GM23248 (cell line): ENCODE results near the gene HOXB3.

ENCODE experiments used
- EZH2 ChIP-seq: fragments of 200-600 bp; sonication (generic); IDR thresholded peaks from 2 replicates; pipeline ENCODE4 v1.6.1; 2018; ENCODE audit warnings: antibody characterized with exemption, mild to moderate bottlenecking; ENCODE audit not compliant: insufficient read depth, poor library complexity, severe bottlenecking
- EZH2phosphoT487 ChIP-seq: fragments of 200-600 bp; sonication (generic); IDR thresholded peaks from 2 replicates; pipeline ENCODE4 v1.6.1; 2018; ENCODE audit warnings: antibody characterized with exemption, moderate library complexity, mild to moderate bottlenecking, low read depth; ENCODE audit not compliant: insufficient read depth

DNA sequence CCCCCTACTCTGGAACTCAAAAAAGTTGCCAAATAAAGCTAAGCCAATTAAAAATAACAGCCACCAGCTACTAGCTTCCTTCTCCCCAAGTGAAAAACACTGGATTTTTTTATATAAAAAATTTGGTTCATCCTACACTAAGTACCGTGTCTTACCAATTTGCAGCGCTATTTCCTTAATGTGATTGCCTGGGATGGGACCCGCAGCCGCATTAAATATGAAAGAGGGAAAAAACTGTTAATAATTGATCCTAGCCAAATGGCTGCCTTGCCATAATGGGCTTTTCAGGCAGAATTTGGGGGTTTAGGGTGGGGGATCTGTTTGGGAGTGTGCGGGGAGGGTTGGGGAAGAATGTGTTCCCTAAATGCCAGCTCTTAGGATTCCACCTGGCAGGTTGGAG is 34.1 kb upstream of the HOXB3 start:
- TF ChIP-seq EZH2phosphoT487 (0 out of 2 replicates have a peak, but pooled peaks have one; percentile 26), EZH2 (no peak)
